ENCODE measurements around the gene DLGAP1. TPM values are rescaled to one million over a fixed set of nuclear protein-coding genes. Genes with fewer than 3 reads are reported as not detected.
A peak's percentile ranks its signal among the peaks of the same experiment; 100 is the strongest.

DLGAP1 gene
- total and polyA plus RNA-seq, 10 of the 15 experiments (the other 5 are each of a cell fraction or from before 2014, with no cell fraction given) = 0.23 to 27.6 (median 1.9) TPM

DNA sequence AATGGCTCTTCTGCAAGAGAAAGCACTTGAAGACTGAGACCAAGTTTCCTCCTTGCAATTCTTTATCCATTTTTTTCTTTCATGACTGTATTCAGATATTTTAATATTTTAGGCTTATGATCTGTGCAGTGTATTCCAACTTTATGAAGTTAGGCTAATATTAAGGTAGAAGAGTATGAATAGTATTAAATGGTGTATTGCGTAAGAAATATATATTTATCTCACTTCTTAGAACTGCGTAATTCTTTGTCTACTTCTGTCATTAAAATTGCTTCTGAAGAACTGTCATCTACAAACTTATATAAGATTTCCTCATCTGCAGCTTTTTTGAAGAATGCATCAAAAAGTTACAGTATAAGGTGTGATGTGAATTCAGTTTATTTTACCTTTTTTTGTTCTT, 183.2 kb downstream of the DLGAP1 start:
- ATAC-seq (no peak), DNase-seq (ENCODE audit: low read depth, low spot score) (no peak), FAIRE-seq (no peak)
- no peak overlapping the region for H3K4me3 ChIP-seq
- no peak overlapping the region for H2AFZ ChIP-seq (ENCODE audit: control insufficient read depth, low read depth, low read length)
- BruUV-seq (replicated peaks) = no TSS peak
- H3K27me3 ChIP-seq (replicated peaks in 1 of 2; ENCODE audit: control insufficient read depth in 2 of 2, insufficient read depth in 2 of 2, low read length in 1 of 2) = no peaks in the 10 kb centered on the region
- no peaks in the 10 kb centered on the region for H3K36me3 ChIP-seq (ENCODE audit: control insufficient read depth in 2 of 2, insufficient read depth in 2 of 2, low read length in 1 of 2)
- in situ Hi-C loops (cut with MboI) (loop anchor here (5.0 to 25.0 kb wide), 3 partner anchors 50 to 1310 kb away; partner anchors contain the start of gene MYL12B), intact Hi-C loops (cut with micrococcal nuclease; ENCODE audit: unreplicated experiment) (loop anchor here (5.0 kb wide), 3 partner anchors 45 to 180 kb away; no protein-coding TSS in a partner anchor)
- TF ChIP-seq NBN (IDR thresholded peaks at IDR 0.05) = no peak
- no peak for TF ChIP-seq PAX5 (IDR thresholded peaks at IDR 0.05; ENCODE audit: borderline replicate concordance, low read depth, low read length)
- H3K9ac ChIP-seq (ENCODE audit: control insufficient read depth, insufficient read depth, low read length) = no peak overlapping the region
- ChIA-PET RAD21 (ENCODE audit: unreplicated experiment) (interaction anchor here (0.9 to 4.3 kb wide), 8 partner anchors 19 to 179 kb away, joined by 3 to 101 read pairs (median 10); no protein-coding TSS in a partner anchor), POLR2A (interaction anchor here (1.0 to 2.9 kb wide), 3 partner anchors 11 to 46 kb away, joined by 3 to 28 read pairs (median 6); no protein-coding TSS in a partner anchor), CTCF (interaction anchor here (1.0 to 3.4 kb wide), 4 partner anchors 11 to 101 kb away, joined by 3 to 24 read pairs (median 8); no protein-coding TSS in a partner anchor), SMC1A (ENCODE audit: uncharacterized antibody, unreplicated experiment) (interaction anchor here (0.9 to 14.2 kb wide), 13 partner anchors 9 to 179 kb away, joined by 3 to 318 read pairs (median 30); no protein-coding TSS in a partner anchor)
- H3K4me2 ChIP-seq (ENCODE audit: control insufficient read depth, insufficient read depth) = no peak overlapping the region
- no peaks in the 10 kb centered on the region; the same call in 2 of the 3 replicates for H3K9me3 ChIP-seq (replicated peaks; ENCODE audit: control insufficient read depth, insufficient read depth, low read length)
- no peaks in the 10 kb centered on the region for H3K4me1 ChIP-seq (ENCODE audit: control insufficient read depth, insufficient read depth, low read length)
- no peak overlapping the region for H3K27ac ChIP-seq (ENCODE audit: control insufficient read depth, insufficient read depth)
- no peaks in the 10 kb centered on the region for H3K79me2 ChIP-seq (ENCODE audit: control insufficient read depth, insufficient read depth, low read length)
- no peaks in the 10 kb centered on the region for H4K20me1 ChIP-seq (ENCODE audit: control insufficient read depth, insufficient read depth)
- WGBS (ENCODE audit: insufficient coverage, insufficient replicate concordance, low lambda C conversion rate, missing lambda C conversion rate) = 91% methylated on average over 2 of the region's 2 CpGs

DNA sequence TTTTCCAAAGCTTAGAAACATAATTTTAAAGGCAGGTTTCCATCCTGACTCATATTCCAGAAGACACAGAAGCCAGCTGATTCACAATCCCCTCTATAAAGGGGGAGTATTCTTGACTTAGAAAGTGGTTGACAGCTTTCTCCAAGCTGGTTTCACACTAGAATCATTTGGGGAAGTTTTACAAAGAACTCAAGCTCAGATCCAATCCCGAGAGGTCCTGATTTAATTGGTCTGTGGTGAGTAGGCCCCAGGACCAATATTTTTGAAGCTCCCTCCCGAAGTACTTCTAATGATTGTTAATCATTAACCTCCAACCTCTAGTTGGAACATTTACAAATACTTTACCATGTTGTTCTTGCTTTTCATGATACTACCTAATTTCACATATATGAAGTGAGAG, 184.1 kb downstream of the DLGAP1 start:
- no TSS peak for BruUV-seq (replicated peaks)
- POLR2A ChIA-PET = interaction anchor here (0.5 to 2.9 kb wide), 18 partner anchors 9 to 369 kb away, joined by 3 to 28 read pairs (median 6); no protein-coding TSS in a partner anchor
- TF ChIP-seq, protein P1, sequence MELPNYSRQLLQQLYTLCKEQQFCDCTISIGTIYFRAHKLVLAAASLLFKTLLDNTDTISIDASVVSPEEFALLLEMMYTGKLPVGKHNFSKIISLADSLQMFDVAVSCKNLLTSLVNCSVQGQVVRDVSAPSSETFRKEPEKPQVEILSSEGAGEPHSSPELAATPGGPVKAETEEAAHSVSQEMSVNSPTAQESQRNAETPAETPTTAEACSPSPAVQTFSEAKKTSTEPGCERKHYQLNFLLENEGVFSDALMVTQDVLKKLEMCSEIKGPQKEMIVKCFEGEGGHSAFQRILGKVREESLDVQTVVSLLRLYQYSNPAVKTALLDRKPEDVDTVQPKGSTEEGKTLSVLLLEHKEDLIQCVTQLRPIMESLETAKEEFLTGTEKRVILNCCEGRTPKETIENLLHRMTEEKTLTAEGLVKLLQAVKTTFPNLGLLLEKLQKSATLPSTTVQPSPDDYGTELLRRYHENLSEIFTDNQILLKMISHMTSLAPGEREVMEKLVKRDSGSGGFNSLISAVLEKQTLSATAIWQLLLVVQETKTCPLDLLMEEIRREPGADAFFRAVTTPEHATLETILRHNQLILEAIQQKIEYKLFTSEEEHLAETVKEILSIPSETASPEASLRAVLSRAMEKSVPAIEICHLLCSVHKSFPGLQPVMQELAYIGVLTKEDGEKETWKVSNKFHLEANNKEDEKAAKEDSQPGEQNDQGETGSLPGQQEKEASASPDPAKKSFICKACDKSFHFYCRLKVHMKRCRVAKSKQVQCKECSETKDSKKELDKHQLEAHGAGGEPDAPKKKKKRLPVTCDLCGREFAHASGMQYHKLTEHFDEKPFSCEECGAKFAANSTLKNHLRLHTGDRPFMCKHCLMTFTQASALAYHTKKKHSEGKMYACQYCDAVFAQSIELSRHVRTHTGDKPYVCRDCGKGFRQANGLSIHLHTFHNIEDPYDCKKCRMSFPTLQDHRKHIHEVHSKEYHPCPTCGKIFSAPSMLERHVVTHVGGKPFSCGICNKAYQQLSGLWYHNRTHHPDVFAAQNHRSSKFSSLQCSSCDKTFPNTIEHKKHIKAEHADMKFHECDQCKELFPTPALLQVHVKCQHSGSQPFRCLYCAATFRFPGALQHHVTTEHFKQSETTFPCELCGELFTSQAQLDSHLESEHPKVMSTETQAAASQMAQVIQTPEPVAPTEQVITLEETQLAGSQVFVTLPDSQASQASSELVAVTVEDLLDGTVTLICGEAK (IDR thresholded peaks at IDR 0.05; ENCODE audit: borderline replicate concordance) = no peak
- TF ChIP-seq CEBPB (IDR thresholded peaks at IDR 0.05; ENCODE audit: borderline replicate concordance in 1 of 2, low read depth in 2 of 2, low read length in 2 of 2) = no peak
- TF ChIP-seq, protein P2, sequence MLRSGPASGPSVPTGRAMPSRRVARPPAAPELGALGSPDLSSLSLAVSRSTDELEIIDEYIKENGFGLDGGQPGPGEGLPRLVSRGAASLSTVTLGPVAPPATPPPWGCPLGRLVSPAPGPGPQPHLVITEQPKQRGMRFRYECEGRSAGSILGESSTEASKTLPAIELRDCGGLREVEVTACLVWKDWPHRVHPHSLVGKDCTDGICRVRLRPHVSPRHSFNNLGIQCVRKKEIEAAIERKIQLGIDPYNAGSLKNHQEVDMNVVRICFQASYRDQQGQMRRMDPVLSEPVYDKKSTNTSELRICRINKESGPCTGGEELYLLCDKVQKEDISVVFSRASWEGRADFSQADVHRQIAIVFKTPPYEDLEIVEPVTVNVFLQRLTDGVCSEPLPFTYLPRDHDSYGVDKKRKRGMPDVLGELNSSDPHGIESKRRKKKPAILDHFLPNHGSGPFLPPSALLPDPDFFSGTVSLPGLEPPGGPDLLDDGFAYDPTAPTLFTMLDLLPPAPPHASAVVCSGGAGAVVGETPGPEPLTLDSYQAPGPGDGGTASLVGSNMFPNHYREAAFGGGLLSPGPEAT (IDR thresholded peaks at IDR 0.05; ENCODE audit: low read depth) = peak; percentile 76
- TF ChIP-seq POLR2A (IDR thresholded peaks at IDR 0.05; ENCODE audit: low read depth, low read length) = no peak
- TF ChIP-seq SMARCA5 (IDR thresholded peaks at IDR 0.05) = no peak
- TF ChIP-seq, protein P3, sequence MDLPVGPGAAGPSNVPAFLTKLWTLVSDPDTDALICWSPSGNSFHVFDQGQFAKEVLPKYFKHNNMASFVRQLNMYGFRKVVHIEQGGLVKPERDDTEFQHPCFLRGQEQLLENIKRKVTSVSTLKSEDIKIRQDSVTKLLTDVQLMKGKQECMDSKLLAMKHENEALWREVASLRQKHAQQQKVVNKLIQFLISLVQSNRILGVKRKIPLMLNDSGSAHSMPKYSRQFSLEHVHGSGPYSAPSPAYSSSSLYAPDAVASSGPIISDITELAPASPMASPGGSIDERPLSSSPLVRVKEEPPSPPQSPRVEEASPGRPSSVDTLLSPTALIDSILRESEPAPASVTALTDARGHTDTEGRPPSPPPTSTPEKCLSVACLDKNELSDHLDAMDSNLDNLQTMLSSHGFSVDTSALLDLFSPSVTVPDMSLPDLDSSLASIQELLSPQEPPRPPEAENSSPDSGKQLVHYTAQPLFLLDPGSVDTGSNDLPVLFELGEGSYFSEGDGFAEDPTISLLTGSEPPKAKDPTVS (IDR thresholded peaks at IDR 0.05; ENCODE audit: low read depth, low read length) = no peak

More for the DNA sequence above, 184.1 kb downstream of the DLGAP1 start:
- CTCF ChIA-PET = interaction anchor here (0.6 to 3.4 kb wide), 15 partner anchors 10 to 145 kb away, joined by 3 to 24 read pairs (median 4); no protein-coding TSS in a partner anchor
- Histone ChIP-seq H3K27ac (ENCODE audit: control insufficient read depth, insufficient read depth) (no peak overlapping the region), H3K4me1 (ENCODE audit: control insufficient read depth, insufficient read depth, low read length) (no peaks in the 10 kb centered on the region), H3K79me2 (ENCODE audit: control insufficient read depth, insufficient read depth, low read length) (no peaks in the 10 kb centered on the region), H4K20me1 (ENCODE audit: control insufficient read depth, insufficient read depth) (no peaks in the 10 kb centered on the region), H3K36me3 (ENCODE audit: control insufficient read depth in 2 of 2, insufficient read depth in 2 of 2, low read length in 1 of 2) (no peaks in the 10 kb centered on the region), H3K9ac (ENCODE audit: control insufficient read depth, insufficient read depth, low read length) (no peak overlapping the region), H3K9me3 (replicated peaks; ENCODE audit: control insufficient read depth, insufficient read depth, low read length) (no peaks in the 10 kb centered on the region; the same call in 2 of the 3 replicates), H2AFZ (ENCODE audit: control insufficient read depth, low read depth, low read length) (no peak overlapping the region), H3K4me2 (ENCODE audit: control insufficient read depth, insufficient read depth) (no peak overlapping the region), H3K27me3 (replicated peaks in 1 of 2; ENCODE audit: control insufficient read depth in 2 of 2, insufficient read depth in 2 of 2, low read length in 1 of 2) (no peaks in the 10 kb centered on the region), H3K4me3 (no peak overlapping the region)
- WGBS (ENCODE audit: insufficient coverage, insufficient replicate concordance, low lambda C conversion rate, missing lambda C conversion rate) = 21% methylated on average over 2 of the region's 2 CpGs
- no peak for FAIRE-seq
- RAD21 ChIA-PET (ENCODE audit: unreplicated experiment) = interaction anchor here (0.6 to 4.3 kb wide), 30 partner anchors 8 to 369 kb away, joined by 3 to 101 read pairs (median 9); no protein-coding TSS in a partner anchor
- intact Hi-C loops (cut with micrococcal nuclease; ENCODE audit: unreplicated experiment) (loop anchor here (5.0 kb wide), 3 partner anchors 46 to 181 kb away; no protein-coding TSS in a partner anchor), in situ Hi-C loops (cut with MboI) (loop anchor here (5.0 to 25.0 kb wide), 3 partner anchors 51 to 1309 kb away; partner anchors contain the start of gene MYL12B)
- ATAC-seq = peak; percentile 56
- SMC1A ChIA-PET (ENCODE audit: uncharacterized antibody, unreplicated experiment) = interaction anchor here (0.8 to 14.2 kb wide), 40 partner anchors 10 to 369 kb away, joined by 3 to 318 read pairs (median 7); no protein-coding TSS in a partner anchor
- DNase-seq (ENCODE audit: low read depth, low spot score) = no peak
